Measurements from ENCODE around the gene ATP5IF1.

- TF ChIP-seq CTCF (IDR thresholded peaks at IDR 0.05) (no peak), POLR2AphosphoS5 (IDR thresholded peaks at IDR 0.05) (no peak), POLR2A (IDR thresholded peaks at IDR 0.05) (no peak)
These were observed 6.8 kb upstream of the ATP5IF1 start for GRCh38 chr1:28229089-28229488.
